Omental fat pad (tissue), 4 donors: ENCODE measurements around the gene NSMF. TPM values are rescaled to one million over a fixed set of nuclear protein-coding genes. Genes with fewer than 3 reads are reported as not detected.

Experiments
- ATAC-seq: fragments of 150-250 bp; one replicate; pipeline ENCODE4 v1.9.1; 2016; ENCODE audit warnings: mild to moderate bottlenecking, moderate library complexity; ENCODE audit not compliant: low FRiP score
- DNase-seq: peaks from one replicate; pipeline ENCODE4 v3.0.0-alpha.2; 2019; ENCODE audit warnings: low spot score
- total RNA-seq, 4 donors: library from RNA; depleted of rRNA; stranded (reverse); fragments of >200 nt; gene quantifications; one replicate each; pipeline ENCODE4 v1.1.0, GENCODE V29; 2016
- TF ChIP-seq, protein P1 (sequence below), 3 donors: fragments of 450-650 bp; IDR thresholded peaks; one replicate each; pipeline ENCODE4 v1.5.1; 2016 to 2017; ENCODE audit warnings: antibody characterized with exemption in 3 of 3, mild to moderate bottlenecking in 3 of 3, moderate library complexity in 2 of 3

The NSMF gene
- total RNA-seq, 4 donors from 2014 or later = 29.6 to 59.9 (median 31.5) TPM

DNA sequence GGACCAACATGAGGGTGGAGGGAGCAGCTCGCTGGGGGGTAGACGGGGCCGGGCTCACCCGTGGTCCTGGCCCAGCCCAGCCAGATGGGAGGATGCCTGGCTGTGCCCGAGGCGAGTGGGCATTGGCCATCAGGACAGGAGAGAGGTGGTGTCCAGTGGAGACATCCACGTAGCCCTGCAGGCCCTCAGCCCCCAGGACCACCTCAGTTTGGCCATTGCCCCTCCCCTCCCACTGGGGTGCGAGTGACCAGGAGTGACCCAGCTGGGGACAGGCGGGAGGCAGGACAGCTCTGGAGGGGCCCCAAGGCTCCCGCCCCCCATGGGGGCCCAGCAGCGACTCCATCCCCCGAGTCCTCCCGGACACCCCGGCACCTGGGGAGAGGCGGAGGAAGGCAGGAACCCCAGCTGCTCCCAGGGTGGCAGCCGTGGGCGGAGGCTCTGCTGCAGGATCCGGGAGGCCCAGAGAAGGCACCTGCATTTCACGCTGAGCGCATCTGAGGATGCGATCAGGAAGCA is 27.7 kb downstream of the NSMF start:
- DNase-seq = no peak
- TF ChIP-seq, protein P1, sequence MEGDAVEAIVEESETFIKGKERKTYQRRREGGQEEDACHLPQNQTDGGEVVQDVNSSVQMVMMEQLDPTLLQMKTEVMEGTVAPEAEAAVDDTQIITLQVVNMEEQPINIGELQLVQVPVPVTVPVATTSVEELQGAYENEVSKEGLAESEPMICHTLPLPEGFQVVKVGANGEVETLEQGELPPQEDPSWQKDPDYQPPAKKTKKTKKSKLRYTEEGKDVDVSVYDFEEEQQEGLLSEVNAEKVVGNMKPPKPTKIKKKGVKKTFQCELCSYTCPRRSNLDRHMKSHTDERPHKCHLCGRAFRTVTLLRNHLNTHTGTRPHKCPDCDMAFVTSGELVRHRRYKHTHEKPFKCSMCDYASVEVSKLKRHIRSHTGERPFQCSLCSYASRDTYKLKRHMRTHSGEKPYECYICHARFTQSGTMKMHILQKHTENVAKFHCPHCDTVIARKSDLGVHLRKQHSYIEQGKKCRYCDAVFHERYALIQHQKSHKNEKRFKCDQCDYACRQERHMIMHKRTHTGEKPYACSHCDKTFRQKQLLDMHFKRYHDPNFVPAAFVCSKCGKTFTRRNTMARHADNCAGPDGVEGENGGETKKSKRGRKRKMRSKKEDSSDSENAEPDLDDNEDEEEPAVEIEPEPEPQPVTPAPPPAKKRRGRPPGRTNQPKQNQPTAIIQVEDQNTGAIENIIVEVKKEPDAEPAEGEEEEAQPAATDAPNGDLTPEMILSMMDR (IDR thresholded peaks at IDR 0.05) = no peak
- ATAC-seq = no peak

DNA sequence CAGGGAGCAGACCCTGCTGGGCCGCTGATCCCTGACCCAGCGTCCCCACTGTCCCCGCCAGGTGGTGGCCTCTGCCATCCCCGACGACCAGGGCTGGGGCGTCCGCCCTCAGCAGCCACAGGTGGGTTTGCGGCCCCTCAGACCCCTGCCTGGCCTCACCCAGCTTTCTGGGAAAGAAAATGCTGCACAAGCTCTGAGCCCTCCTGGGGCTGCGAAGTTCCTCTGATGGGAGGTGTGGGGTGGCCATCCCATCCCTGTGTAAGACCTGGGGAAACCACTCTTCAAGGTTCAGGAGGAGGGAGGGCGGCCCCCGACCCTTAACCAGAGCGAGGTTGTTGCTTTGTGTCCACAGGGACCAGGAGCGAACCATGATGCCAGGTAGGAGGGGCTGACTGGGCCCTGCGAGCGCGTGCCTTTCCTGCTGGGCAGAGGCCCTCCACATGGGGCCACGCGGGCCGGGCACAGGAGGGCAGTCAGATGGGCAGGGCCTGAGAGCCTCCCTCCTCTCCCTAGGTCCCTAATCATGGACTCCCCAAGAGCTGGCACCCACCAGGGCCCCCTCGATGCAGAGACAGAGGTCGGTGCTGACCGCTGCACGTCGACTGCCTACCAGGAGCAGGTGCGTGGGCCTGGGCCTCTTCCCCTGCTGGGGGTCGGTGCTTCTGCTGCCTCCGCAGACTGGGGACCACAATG is 28.3 kb downstream of the NSMF start:
- TF ChIP-seq, protein P1 (IDR thresholded peaks at IDR 0.05) = no peak
- no peak for DNase-seq
- no peak for ATAC-seq

DNA sequence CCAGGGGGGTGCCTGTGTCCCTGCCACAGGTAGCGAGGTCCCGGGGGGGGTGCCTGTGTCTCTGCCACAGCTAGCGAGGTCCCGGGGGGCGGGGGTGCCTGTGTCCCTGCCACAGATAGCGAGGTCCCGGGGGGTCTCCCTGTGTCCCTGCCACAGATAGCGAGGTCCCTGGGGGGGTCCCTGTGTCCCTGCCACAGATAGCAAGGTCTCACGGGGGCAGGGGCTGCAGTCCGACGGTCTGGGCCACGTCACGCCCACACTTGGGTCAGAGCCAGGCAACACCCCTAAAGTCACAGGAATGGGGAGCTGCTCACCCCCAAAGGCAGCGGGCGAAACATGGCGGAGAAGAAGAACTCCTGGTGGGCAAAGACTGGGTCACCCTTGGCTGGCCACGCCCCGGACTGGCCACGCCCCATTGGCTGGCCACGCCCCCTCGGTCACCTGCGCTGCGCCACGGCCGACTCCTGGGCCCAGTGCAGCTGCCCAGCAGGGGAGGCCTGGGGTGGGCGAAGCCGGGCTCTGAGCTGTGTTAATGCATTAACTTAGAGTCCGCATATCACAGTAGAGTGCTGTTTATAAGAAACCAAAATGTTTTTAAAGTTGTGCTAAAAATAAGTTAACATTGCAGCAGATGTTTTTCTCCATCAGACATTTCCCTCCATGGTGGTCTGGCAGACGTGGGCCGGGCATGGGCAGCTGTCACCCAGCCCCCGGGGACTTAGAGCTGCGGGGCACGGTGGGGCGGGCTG is 29.0 kb downstream of the NSMF start:
- DNase-seq (no peak), ATAC-seq (no peak)
- TF ChIP-seq, protein P1 (IDR thresholded peaks at IDR 0.05) = no peak

DNA sequence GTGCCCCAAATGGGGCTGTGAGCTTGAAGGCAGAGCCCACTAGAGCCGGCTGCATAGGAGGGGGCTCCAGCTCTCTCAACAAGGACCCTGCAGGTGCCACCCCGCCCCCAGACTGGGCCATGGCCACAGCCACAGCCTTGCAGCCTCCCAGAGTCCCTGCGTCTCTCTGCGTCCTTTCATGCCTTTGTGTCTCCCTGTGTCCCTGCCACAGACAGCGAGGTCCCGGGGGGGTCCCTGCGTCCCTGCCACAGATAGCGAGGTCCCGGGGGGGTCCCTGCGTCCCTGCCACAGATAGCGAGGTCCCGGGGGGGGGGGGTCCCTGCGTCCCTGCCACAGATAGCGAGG is 29.6 kb downstream of the NSMF start:
- DNase-seq (no peak), ATAC-seq (no peak)
- TF ChIP-seq, protein P1 (IDR thresholded peaks at IDR 0.05) = no peak

DNA sequence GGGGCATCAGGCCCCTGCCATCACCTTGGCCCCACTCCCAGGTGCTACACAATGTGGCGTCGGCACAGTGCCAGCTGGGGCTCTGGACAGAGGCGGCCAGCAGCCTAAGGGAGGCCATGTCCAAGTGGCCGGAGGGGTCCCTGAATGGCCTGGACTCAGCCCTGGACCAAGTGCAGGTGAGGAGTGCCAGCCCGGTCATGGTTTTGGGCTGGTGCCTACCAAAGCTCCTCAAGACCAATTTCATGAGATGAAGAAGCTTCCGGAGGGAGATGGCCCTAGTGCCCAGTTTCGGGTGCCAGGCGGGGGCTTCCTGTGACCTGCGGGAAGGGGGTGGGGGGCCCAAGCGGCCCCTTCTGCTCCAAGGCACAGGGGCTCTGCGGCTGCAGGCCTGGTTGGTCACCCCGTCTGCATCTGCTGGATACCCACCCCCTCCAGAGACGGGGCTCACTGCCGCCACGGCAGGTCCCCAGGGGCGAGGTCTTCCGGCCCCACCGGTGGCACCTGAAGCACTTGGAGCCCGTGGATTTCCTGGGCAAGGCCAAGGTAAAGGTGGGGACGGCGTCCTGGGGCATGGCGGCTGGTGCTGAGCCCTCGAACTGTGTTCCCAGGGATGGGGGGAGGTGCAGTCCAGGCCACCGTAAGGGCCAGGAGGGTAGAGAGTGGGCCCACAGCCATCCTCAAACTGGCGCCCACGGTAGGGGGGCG is 30.1 kb downstream of the NSMF start:
- ATAC-seq = no peak
- TF ChIP-seq, protein P1 (IDR thresholded peaks at IDR 0.05) = no peak
- no peak for DNase-seq

DNA sequence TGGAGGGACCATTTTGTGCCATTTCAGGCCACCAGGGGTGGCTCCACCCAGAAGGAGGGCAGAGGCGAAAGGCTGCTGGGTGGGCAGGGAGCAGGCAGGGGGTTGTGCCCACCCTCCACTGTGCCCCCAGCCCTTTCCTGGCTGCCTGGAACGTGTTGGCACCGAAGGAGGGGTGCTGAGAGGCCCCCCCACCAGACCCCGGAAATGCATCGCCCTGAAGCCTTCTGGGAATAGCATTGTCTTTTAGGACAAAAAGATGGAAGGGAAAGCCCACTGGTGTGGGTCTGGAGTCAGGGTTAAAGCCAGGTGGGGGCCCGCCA is 30.9 kb downstream of the NSMF start:
- ATAC-seq (no peak), DNase-seq (no peak)
- TF ChIP-seq, protein P1 (IDR thresholded peaks at IDR 0.05) = no peak
